ENCODE measurements around the gene GNG4. TPM values are rescaled to one million over a fixed set of nuclear protein-coding genes. Genes with fewer than 3 reads are reported as not detected.
A peak's percentile ranks its signal among the peaks of the same experiment; 100 is the strongest.

GNG4 gene
- total and polyA plus RNA-seq, 8 donors, result 0.56 to 20.4 (median 3.0) TPM

- Histone ChIP-seq H3K9me3 (no peaks in the 10 kb centered on the region), H3K36me3 (no peaks in the 10 kb centered on the region), H3K4me3 (no peak overlapping the region), H3K27ac (no peak overlapping the region), H3K27me3 (no peaks in the 10 kb centered on the region), H3K4me1 (no peaks in the 10 kb centered on the region)
- no peak for TF ChIP-seq CTCF (IDR thresholded peaks at IDR 0.05)
- DNase-seq (peak in 1 of 6 donors; percentile 5), ATAC-seq (no peak), FAIRE-seq (no peak)
- intact Hi-C loops (cut with DNase I), result no loop called here
- WGBS, 2 donors, result 85 to 91% methylated on average over 10 of the region's 10 CpGs
Measured at GRCh38 chr1:235628316-235629005, 21.1 kb downstream of the GNG4 start.

- no peaks in the 10 kb centered on the region for H3K9me3 ChIP-seq
- H3K4me1 ChIP-seq, result no peaks in the 10 kb centered on the region
- H3K36me3 ChIP-seq, result no peaks in the 10 kb centered on the region
- intact Hi-C loops (cut with DNase I), result no loop called here
- WGBS, 2 donors, result 82 to 87% methylated on average over 4 of the region's 4 CpGs
- no peaks in the 10 kb centered on the region for H3K27me3 ChIP-seq
- no peak for TF ChIP-seq CTCF (IDR thresholded peaks at IDR 0.05)
- DNase-seq (no peak), FAIRE-seq (no peak), ATAC-seq (no peak)
- H3K27ac ChIP-seq, result no peak overlapping the region
- H3K4me3 ChIP-seq, result no peak overlapping the region
Measured at GRCh38 chr1:235625831-235626230, 23.8 kb downstream of the GNG4 start.

GRCh38 chr1:235625340-235625739 lies 24.2 kb downstream of the GNG4 start:
- H3K9me3 ChIP-seq, result no peaks in the 10 kb centered on the region
- H3K36me3 ChIP-seq, result no peaks in the 10 kb centered on the region
- FAIRE-seq (no peak), ATAC-seq (no peak), DNase-seq (no peak)
- H3K27ac ChIP-seq, result no peak overlapping the region
- H3K4me3 ChIP-seq, result no peak overlapping the region
- no peaks in the 10 kb centered on the region for H3K4me1 ChIP-seq
- intact Hi-C loops (cut with DNase I), result no loop called here
- TF ChIP-seq CTCF (IDR thresholded peaks at IDR 0.05), result no peak
- H3K27me3 ChIP-seq, result no peaks in the 10 kb centered on the region
- 84 to 85% methylated on average over 3 of the region's 3 CpGs for WGBS, 2 donors

- no peak for FAIRE-seq
- WGBS, 2 donors, result 41 to 49% methylated on average over 8 of the region's 8 CpGs
- intact Hi-C loops (cut with DNase I), result no loop called here
- DNase-seq, result no peak
- no peak for TF ChIP-seq CTCF (IDR thresholded peaks at IDR 0.05)
- no peaks in the 10 kb centered on the region for H3K9me3 ChIP-seq
- H3K4me3 ChIP-seq, result no peak overlapping the region
- peak in 2 of 4 donors; percentile 30 to 45 for ATAC-seq
- no peak overlapping the region for H3K27ac ChIP-seq
- no peaks in the 10 kb centered on the region for H3K27me3 ChIP-seq
- no peaks in the 10 kb centered on the region for H3K36me3 ChIP-seq
- no peaks in the 10 kb centered on the region for H3K4me1 ChIP-seq
Measured at GRCh38 chr1:235624721-235625333, 24.8 kb downstream of the GNG4 start.

Measured in pancreas (tissue), 10 donors.